ENCODE results near the gene CCNY. TPM values are rescaled to one million over a fixed set of nuclear protein-coding genes. Genes with fewer than 3 reads are reported as not detected.
"Not testable (repeated sequence)": the region's sequence is repeated elsewhere in the genome, so short reads cannot be mapped to it uniquely, and the experiment has no call there.

Gene CCNY
- total RNA-seq, 4 donors from 2014 or later = 37.5 to 56.3 (median 43.9) TPM

DNA sequence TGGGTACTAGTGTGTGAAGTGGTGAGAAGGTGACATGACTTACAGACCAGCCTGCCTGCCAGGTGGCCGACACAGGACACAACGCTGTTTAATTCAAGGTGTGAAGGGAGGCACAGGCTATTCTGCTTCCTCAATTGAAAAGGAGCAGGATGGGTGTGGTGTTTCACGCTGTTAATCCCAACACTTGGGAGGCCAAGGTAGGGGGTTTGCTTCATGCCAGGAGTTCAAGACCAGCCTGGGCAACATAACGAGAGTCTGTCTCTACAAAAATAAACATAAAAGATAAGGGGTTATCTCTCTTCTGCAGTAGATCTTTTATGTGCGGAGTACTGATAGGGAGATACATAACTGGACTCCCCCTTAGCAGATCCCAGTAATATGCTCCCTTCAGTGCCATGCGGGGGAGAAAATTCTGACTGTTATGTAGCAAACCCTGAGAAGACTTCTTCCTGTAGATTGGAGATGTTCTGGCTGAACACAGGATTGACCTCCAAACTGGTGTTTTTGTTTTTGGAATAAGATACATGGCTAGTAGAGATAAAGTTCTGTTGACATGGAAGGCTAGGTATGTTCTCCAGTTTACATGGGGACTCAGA is 63.2 kb downstream of the CCNY start:
- intact Hi-C loops (cut with DNase I) = no loop called here
- Histone ChIP-seq H3K9me3 (no peaks in the 10 kb centered on the region), H3K4me1 (peaks cover 45 to 78% of the 10 kb centered on the region in 2 donors), H3K4me3 (replicated peaks in 1 of 3) (no peak overlapping the region), H3K27ac (no peak overlapping the region), H3K27me3 (no peaks in the 10 kb centered on the region), H3K36me3 (no peaks in the 10 kb centered on the region)
- WGBS, 2 donors = 94 to 97% methylated on average over 6 of the region's 6 CpGs
- DNase-seq = no peak
- TF ChIP-seq, protein P1, sequence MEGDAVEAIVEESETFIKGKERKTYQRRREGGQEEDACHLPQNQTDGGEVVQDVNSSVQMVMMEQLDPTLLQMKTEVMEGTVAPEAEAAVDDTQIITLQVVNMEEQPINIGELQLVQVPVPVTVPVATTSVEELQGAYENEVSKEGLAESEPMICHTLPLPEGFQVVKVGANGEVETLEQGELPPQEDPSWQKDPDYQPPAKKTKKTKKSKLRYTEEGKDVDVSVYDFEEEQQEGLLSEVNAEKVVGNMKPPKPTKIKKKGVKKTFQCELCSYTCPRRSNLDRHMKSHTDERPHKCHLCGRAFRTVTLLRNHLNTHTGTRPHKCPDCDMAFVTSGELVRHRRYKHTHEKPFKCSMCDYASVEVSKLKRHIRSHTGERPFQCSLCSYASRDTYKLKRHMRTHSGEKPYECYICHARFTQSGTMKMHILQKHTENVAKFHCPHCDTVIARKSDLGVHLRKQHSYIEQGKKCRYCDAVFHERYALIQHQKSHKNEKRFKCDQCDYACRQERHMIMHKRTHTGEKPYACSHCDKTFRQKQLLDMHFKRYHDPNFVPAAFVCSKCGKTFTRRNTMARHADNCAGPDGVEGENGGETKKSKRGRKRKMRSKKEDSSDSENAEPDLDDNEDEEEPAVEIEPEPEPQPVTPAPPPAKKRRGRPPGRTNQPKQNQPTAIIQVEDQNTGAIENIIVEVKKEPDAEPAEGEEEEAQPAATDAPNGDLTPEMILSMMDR (IDR thresholded peaks at IDR 0.05) = no peak
- no peak for TF ChIP-seq POLR2A (IDR thresholded peaks at IDR 0.05)

DNA sequence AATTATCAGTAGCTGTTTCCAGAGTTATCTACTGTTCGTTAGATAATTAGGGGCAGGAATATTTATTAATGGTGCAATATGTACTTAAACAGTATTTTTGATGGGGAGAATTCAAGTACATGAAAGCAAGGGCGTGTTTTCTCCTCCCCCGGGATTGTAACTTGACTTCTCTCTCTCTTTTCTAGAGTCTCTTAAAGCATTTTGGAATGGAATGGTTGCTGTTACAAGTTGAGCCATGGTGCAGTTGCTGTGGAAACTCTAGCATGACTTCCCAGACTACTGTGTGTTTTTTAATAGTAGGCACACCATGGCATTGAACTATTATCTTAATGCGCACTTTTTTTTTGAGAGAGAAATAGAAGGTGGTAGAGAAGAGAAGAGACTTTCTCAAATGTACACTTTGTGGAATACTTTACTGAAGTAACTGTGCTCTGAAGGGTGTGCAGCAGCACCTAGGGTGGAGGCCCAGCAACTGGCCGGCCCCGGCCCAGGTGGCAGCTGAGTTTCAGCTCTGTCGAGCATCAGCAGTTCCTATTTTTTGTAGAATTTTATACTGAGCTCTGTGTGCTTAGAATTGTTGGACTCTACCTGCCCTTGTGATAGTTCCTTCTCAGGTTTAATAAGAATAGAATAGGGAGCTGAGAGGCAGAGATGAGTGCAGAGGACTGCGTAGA is 64.4 kb downstream of the CCNY start:
- peak overlapping the region in 1 of 3 donors; percentile 0 for H3K27ac ChIP-seq
- no peak for DNase-seq

DNA sequence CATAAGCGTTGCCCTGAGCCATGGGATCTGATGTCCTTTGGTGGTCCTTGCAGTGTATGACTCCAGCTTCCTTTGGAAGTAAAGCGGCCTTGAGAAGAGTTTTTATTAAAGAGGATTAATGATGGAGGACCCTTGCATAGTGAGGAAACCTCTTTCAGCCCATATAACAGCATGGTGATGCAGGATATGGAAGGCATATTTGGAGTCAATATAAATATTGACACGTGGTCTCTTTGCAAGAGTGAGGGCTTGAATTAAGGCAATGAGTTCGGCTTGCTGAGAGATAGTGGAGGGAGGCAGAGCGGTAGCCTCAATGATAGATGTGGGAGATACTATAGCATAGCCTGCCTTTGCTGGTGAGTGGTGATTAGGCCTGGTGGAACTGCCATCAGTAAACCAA is 67.2 kb downstream of the CCNY start:
- H3K4me1 ChIP-seq = peaks cover 17 to 61% of the 10 kb centered on the region in 2 donors
- intact Hi-C loops (cut with DNase I); H3K27ac ChIP-seq; H3K27me3 ChIP-seq; H3K36me3 ChIP-seq; DNase-seq; H3K9me3 ChIP-seq; H3K4me3 ChIP-seq (replicated peaks in 1 of 3): not testable (repeated sequence)
- WGBS, 2 donors = 95 to 97% methylated on average over 5 of the region's 5 CpGs

More for the DNA sequence above, 64.4 kb downstream of the CCNY start:
- Histone ChIP-seq H3K36me3 (no peaks in the 10 kb centered on the region), H3K4me3 (replicated peaks in 1 of 3) (no peak overlapping the region), H3K4me1 (peaks cover 33 to 75% of the 10 kb centered on the region in 2 donors), H3K9me3 (no peaks in the 10 kb centered on the region), H3K27me3 (no peaks in the 10 kb centered on the region)
- TF ChIP-seq, protein P1 (IDR thresholded peaks at IDR 0.05) = no peak
- TF ChIP-seq POLR2A (IDR thresholded peaks at IDR 0.05) = no peak
- intact Hi-C loops (cut with DNase I) = no loop called here
- 52 to 63% methylated on average over 8 of the region's 8 CpGs for WGBS, 2 donors

DNA sequence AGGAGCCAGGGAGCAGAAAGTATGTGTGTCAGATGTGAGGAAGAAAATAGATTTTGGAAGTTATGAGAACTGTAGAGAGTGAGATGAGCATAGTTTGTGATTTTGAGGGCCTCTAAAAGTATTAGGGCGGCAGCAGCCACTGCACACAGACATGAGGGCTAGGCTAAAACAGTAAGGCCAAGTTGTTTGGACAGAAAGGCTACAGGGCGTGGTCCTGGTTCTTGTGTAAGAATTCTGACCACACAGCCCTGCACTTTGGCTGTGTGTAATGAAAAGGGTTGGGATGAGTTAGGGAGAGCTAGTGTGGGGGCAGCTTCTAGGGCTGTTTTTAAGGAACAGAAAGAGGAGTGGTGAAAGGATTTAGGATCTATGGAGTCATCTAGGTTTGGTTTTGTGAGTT is 67.8 kb downstream of the CCNY start:
- H3K27me3 ChIP-seq; H3K27ac ChIP-seq; H3K36me3 ChIP-seq; H3K9me3 ChIP-seq; DNase-seq; H3K4me3 ChIP-seq (replicated peaks in 1 of 3); intact Hi-C loops (cut with DNase I): not testable (repeated sequence)
- peaks cover 17 to 59% of the 10 kb centered on the region in 2 donors for H3K4me1 ChIP-seq
- 78 to 93% methylated on average over 2 of the region's 2 CpGs for WGBS, 2 donors

DNA sequence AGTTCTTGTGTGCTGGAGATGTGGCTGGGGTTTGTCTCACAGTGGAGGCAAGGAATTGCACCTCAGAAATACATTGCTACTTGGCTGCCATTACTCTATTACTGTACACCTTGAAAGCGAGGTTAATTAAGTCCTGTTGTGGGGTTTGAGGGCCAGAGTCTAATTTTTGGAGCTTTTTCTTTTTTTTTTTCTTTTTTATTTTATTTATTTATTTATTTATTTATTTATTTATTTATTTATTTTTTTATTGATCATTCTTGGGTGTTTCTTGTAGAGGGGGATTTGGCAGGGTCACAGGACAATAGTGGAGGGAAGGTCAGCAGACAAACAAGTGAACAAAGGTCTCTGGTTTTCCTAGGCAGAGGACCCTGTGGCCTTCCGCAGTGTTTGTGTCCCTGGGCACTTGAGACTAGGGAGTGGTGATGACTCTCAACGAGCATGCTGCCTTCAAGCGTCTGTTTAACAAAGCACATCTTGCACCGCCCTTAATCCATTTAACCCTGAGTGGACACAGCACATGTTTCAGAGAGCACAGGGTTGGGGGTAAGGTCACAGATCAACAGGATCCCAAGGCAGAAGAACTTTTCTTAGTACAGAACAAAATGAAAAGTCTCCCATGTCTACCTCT is 69.8 kb downstream of the CCNY start:
- H3K36me3 ChIP-seq; intact Hi-C loops (cut with DNase I); H3K27ac ChIP-seq; H3K4me3 ChIP-seq (replicated peaks in 1 of 3); H3K9me3 ChIP-seq; H3K27me3 ChIP-seq: not testable (repeated sequence)
- DNase-seq = peak in 1 of 2 donors; percentile 26
- WGBS, 2 donors = 41 to 97% methylated on average over 1 to 4 of the region's 5 CpGs
- peaks cover 11 to 42% of the 10 kb centered on the region in 2 donors for H3K4me1 ChIP-seq

DNA sequence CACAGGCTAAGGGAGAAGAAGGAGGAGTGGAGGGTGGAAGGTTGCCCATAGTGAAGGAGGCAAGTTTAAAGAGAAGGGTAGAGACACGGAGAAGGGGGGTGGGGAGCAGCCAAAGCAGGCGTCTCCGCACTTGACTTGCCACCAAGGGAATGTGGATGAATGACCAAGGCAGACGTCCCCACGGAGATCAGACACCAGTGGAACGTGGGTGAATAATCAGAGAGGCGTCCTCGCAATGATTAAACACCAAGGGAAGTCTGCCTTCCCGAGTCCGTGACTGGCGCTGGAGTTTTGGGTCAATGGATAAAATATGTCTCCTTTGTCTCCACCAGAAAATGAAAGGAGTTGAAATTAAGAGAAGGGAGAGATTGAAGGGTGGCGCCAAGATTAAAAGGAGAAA is 71.4 kb downstream of the CCNY start:
- DNase-seq; H3K9me3 ChIP-seq; intact Hi-C loops (cut with DNase I); H3K27me3 ChIP-seq; H3K4me3 ChIP-seq (replicated peaks in 1 of 3); H3K36me3 ChIP-seq; H3K27ac ChIP-seq: not testable (repeated sequence)
- WGBS, 2 donors = 80 to 85% methylated on average over 12 of the region's 12 CpGs
- H3K4me1 ChIP-seq = peaks cover 8 to 36% of the 10 kb centered on the region in 2 donors

DNA sequence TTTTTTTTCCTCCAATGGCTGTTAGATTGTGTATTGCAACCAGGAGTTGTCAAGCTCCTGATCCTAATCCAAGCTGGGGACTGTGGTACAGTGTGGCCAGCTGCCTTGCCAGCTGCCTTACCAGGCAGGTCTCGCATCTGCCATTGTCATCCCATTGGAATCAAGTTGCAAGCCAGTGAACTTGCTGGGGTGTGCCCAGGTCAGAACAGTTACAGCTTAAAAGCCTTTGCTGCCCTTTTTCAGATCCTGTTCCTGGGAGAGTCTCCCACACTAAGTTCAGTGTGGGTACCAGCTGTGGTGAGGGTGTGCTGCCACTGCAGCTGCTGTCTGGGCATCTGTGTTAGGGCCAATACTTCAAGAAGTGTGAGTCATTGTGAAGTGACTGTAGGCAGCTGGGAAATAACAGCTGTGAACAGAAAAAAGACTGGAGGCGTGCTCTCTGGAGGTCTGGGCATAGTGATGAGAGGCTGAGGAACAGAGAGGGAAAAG is 72.8 kb downstream of the CCNY start:
- Histone ChIP-seq H3K36me3 (no peaks in the 10 kb centered on the region), H3K9me3 (no peaks in the 10 kb centered on the region), H3K27ac (no peak overlapping the region), H3K27me3 (no peaks in the 10 kb centered on the region), H3K4me1 (peaks cover 3 to 31% of the 10 kb centered on the region in 2 donors), H3K4me3 (replicated peaks in 1 of 3) (no peak overlapping the region)
- intact Hi-C loops (cut with DNase I) = no loop called here
- WGBS, 2 donors = 83 to 94% methylated on average over 2 of the region's 2 CpGs
- TF ChIP-seq, protein P1 (IDR thresholded peaks at IDR 0.05) = no peak
- no peak for TF ChIP-seq POLR2A (IDR thresholded peaks at IDR 0.05)
- no peak for DNase-seq
